ENCODE measurements around the gene SYNE4.
"Not testable (repeated sequence)": the region's sequence is repeated elsewhere in the genome, so short reads cannot be mapped to it uniquely, and the experiment has no call there.

Gene SYNE4

DNA sequence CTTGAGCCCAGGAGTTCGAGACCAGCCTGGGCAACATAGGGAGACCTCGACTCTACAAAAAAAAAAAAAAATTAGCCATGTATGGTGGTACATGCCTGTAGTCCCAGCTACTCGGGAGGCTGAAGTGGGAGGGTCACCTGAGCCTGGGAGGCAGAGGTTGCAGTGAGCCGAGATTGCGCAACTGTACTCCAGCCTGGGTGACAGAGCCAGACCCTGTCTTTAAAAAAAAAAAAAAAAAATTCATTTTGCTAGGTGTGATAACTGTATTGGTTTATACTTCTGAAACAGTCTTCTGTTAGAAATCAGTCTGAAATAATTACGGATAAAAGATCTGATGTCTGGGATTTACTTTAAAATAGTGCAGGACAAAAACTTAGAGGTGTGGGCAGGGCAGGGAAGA, 32.5 kb upstream of the SYNE4 start:
- H3K27ac ChIP-seq (ENCODE audit: low read depth, low read length); H3K36me3 ChIP-seq (ENCODE audit: insufficient read depth, low read length); H3K4me1 ChIP-seq (ENCODE audit: insufficient read depth, low read length); H3K9ac ChIP-seq (ENCODE audit: low read depth, low read length); H3K9me3 ChIP-seq (ENCODE audit: insufficient read depth, low read depth, low read length); H3K4me3 ChIP-seq (ENCODE audit: low read length); H3K27me3 ChIP-seq (ENCODE audit: insufficient read depth, low read length): not testable (repeated sequence)
- WGBS: 90% methylated on average over 6 of the region's 6 CpGs

DNA sequence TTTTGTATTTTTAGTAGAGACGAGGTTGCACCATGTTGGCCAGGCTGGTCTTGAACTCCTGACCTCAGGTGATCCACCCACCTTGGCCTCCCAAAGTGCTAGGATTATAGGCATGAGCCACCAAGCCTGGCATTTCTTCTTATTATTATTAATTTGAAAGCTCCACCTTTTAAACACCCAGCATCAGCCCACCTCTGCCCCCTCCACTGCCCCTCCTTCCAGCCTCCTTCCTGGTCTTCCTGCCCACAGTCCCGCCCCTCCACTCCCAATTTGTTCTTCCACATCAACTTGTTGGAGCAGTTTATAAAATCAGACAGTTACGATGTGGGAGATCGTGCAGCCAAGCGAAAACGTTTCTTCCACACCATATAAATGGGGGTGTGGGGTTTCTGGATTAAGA, 31.9 kb upstream of the SYNE4 start:
- Histone ChIP-seq H3K9ac (ENCODE audit: low read depth, low read length) (no peak overlapping the region), H3K36me3 (ENCODE audit: insufficient read depth, low read length) (no peaks in the 10 kb centered on the region), H3K4me3 (ENCODE audit: low read length) (no peak overlapping the region), H3K9me3 (ENCODE audit: insufficient read depth, low read depth, low read length) (no peaks in the 10 kb centered on the region), H3K4me1 (ENCODE audit: insufficient read depth, low read length) (peaks cover 7% of the 10 kb centered on the region), H3K27ac (ENCODE audit: low read depth, low read length) (no peak overlapping the region), H3K27me3 (ENCODE audit: insufficient read depth, low read length) (no peaks in the 10 kb centered on the region)
- WGBS: 88% methylated on average over 2 of the region's 6 CpGs

DNA sequence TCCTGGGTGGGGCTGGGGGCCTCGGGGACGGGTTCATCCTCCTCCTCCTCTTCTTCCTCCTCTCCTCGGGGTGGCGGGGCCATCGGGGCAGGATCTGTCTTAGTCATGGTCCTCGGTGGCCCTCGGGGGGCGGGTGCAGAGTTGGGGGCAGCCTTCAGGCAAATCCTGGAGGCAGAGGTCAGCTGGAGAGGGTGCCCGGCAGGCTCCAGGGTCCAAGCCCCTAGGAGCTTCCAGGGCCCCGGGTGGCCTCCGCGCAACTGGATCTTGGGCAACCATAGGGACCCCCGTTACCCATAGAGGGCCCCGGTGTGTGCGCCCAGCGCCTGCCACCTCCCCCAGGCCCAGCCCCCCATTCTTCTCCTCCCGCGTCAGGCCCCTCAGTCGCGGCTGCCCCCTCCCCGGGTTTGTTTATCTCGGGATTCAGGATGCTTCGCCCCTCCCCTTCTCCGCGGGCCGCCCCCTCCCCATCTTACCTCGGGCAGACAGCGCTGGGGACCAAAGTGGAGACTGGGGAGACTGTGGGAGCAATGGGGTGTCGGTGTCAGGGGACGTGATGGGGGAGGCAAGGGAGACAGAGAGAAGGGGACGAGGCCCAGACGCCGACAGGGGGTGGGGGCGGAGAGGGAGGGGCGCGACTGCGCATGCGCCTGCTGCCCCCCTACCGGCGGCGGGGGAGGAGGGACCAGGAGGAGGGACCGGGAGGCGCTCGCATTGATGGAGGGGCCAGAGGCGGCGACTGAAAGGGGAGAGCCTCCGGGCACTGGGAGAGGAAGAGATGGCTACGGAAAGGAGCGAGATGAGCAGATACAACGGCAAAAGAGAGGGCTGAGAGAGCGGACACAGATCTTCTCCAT, 23.9 kb upstream of the SYNE4 start, which contains the start of gene CLIP3:
Gene CLIP3 (minus strand): TSS at position 623 of the 854 bp plus-strand sequence. CDS start 516 bp downstream, at position 107.
- 4% methylated on average over 50 of the region's 51 CpGs for WGBS
- H3K9ac ChIP-seq (ENCODE audit: low read depth, low read length): 0 out of 2 replicates have a peak within 1 kb of the TSS, but pooled peaks have one; percentile 46

DNA sequence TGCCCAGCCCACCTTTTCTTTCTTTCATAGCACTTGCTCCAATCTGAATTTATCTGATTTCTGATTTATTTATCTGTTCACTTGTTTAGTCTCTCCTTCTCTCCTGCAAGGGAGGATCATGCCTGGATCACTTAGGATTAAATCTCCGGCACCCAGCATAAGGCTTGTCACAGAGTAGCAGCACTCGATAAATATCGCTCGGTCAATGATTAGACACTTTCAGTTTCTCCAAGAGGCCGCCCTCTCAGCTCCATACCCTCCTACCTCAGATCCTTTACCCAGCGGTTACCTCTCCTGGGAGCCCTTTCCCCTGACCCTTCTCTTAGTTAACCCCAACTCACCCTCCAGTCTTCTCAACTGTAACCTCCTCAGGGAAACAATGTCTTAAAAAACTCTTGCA, 22.7 kb upstream of the SYNE4 start:
- WGBS: 88% methylated on average over 6 of the region's 6 CpGs
- peaks cover 10% of the 10 kb centered on the region for H3K36me3 ChIP-seq (ENCODE audit: insufficient read depth, low read length)
- H3K27ac ChIP-seq (ENCODE audit: low read depth, low read length): no peak overlapping the region
- no peak overlapping the region for H3K4me3 ChIP-seq (ENCODE audit: low read length)
- no peaks in the 10 kb centered on the region for H3K27me3 ChIP-seq (ENCODE audit: insufficient read depth, low read length)
- H3K9me3 ChIP-seq (ENCODE audit: insufficient read depth, low read depth, low read length): no peaks in the 10 kb centered on the region
- peaks cover 5% of the 10 kb centered on the region; the same call in 1 of the 2 replicates for H3K4me1 ChIP-seq (ENCODE audit: insufficient read depth, low read length)
- H3K9ac ChIP-seq (ENCODE audit: low read depth, low read length): no peak overlapping the region

More for the DNA sequence above, 23.9 kb upstream of the SYNE4 start, which contains the start of gene CLIP3:
- Histone ChIP-seq H3K9me3 (ENCODE audit: insufficient read depth, low read depth, low read length) (no peaks in the 10 kb centered on the region), H3K4me3 (ENCODE audit: low read length) (peak within 1 kb of the TSS; percentile 73), H3K36me3 (ENCODE audit: insufficient read depth, low read length) (0 out of 2 replicates have a peak, but pooled peaks cover 2% of the 10 kb centered on the region), H3K27ac (ENCODE audit: low read depth, low read length) (no peak within 1 kb of the TSS), H3K27me3 (ENCODE audit: insufficient read depth, low read length) (no peaks in the 10 kb centered on the region), H3K4me1 (ENCODE audit: insufficient read depth, low read length) (peaks cover 5% of the 10 kb centered on the region; the same call in 1 of the 2 replicates)

DNA sequence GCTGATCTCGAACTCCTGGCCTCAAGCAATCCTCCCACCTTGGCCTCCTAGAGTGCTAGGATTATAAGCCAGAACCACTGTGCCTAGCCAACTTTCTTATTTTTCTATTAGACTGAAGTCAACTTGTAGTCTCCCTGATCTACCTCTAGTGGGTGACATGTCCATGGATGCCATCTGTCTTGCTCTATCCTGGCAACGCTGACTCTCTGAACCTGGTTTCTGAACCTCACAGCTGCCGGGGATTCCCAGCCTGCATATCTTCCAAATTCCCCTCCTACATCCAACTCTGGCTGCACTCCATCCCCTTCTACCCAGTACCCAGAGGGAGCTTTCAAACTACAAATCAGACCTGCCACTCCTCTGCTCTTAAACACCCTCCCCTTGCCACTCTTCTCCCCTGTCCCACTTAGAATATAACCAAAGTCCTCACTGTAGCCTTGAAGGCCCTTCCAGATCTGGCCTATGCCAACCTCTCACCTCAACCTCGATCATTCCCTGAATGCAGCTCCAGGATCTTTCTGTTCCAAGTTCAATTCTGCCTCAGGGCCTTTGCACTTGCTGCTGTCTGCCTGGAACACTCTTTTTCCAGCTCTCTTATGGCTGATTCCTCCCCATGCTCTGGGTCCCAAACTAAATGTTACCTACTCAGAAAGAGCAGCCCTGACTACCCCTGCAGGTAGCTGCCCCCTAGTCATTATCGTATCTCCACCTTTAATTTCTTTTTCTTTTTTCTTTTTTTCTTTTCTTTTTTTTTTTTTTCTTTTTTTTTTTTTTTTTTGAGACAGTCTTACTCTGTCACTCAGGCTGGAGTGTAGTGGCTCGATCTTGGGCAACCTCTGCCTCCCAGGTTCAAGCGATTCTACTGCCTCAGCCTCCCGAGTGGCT, 21.9 kb upstream of the SYNE4 start:
- peaks cover 15% of the 10 kb centered on the region for H3K36me3 ChIP-seq (ENCODE audit: insufficient read depth, low read length)
- WGBS: 93% methylated on average over 8 of the region's 8 CpGs
- peaks cover 5% of the 10 kb centered on the region; the same call in 1 of the 2 replicates for H3K4me1 ChIP-seq (ENCODE audit: insufficient read depth, low read length)
- H3K9me3 ChIP-seq (ENCODE audit: insufficient read depth, low read depth, low read length): no peaks in the 10 kb centered on the region
- no peak overlapping the region for H3K9ac ChIP-seq (ENCODE audit: low read depth, low read length)
- H3K4me3 ChIP-seq (ENCODE audit: low read length): no peak overlapping the region
- H3K27ac ChIP-seq (ENCODE audit: low read depth, low read length): no peak overlapping the region
- no peaks in the 10 kb centered on the region for H3K27me3 ChIP-seq (ENCODE audit: insufficient read depth, low read length)

DNA sequence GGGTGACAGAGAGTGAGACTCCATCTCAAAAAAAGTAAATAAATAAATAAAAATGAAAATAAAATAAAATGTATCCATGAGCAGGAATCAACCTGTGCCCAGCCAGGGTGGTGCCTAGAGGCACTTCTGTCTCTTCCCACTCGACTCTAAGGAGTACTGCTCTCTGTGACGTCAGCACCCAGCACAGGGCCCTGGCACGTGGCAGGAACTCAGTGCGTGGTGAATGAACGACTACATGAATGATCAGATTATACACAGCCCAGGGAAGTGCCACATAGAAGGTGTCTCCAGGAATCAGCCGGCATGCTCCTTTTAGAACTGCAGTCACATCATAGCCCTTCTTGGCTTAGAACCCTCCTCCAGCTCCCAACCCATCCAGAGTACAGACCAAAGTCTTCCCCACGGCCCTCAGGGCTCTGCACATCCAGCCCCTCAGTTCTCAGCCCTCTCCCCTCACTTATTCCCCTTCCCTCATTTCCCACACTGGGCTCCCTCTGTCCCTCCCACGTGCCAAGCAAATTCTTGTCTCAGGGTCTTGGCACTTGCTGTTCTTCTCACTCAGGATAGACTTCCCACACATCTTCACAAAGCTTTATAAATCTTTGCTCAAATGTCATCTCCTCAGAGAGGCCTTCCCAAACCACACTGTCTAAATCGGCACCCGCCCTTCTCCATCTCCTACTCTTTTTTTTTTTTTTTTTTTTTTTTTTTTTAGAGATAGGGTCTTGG, 19.9 kb upstream of the SYNE4 start:
- no peaks in the 10 kb centered on the region for H3K27me3 ChIP-seq (ENCODE audit: insufficient read depth, low read length)
- peaks cover 25% of the 10 kb centered on the region for H3K36me3 ChIP-seq (ENCODE audit: insufficient read depth, low read length)
- H3K4me3 ChIP-seq (ENCODE audit: low read length): no peak overlapping the region
- peaks cover 5% of the 10 kb centered on the region; the same call in 1 of the 2 replicates for H3K4me1 ChIP-seq (ENCODE audit: insufficient read depth, low read length)
- 90% methylated on average over 10 of the region's 10 CpGs for WGBS
- H3K9ac ChIP-seq (ENCODE audit: low read depth, low read length): no peak overlapping the region
- no peak overlapping the region for H3K27ac ChIP-seq (ENCODE audit: low read depth, low read length)
- no peaks in the 10 kb centered on the region for H3K9me3 ChIP-seq (ENCODE audit: insufficient read depth, low read depth, low read length)

DNA sequence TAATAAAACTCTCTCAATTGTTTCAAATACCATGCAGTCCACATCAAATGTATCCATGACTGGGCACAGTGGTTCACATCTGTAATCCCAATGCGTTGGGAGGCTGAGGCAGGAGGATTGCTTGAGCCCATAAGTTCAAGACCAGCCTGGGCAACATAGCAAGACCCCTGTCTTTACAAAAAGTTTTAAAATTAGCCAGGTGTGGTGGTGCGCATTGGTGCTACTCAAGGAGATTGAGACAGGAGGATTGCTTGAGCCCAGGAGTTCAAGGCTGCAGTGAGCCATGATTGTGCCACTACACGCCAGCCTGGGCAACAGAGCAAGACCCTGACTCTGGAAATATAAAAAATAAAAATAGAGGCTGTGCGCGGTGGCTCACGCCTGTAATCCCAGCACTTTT, 19.1 kb upstream of the SYNE4 start:
- H3K4me3 ChIP-seq (ENCODE audit: low read length): no peak overlapping the region
- H3K36me3 ChIP-seq (ENCODE audit: insufficient read depth, low read length): peaks cover 30% of the 10 kb centered on the region
- no peak overlapping the region for H3K27ac ChIP-seq (ENCODE audit: low read depth, low read length)
- no peak overlapping the region for H3K9ac ChIP-seq (ENCODE audit: low read depth, low read length)
- 94% methylated on average over 6 of the region's 6 CpGs for WGBS
- no peaks in the 10 kb centered on the region for H3K4me1 ChIP-seq (ENCODE audit: insufficient read depth, low read length)
- no peaks in the 10 kb centered on the region for H3K9me3 ChIP-seq (ENCODE audit: insufficient read depth, low read depth, low read length)
- H3K27me3 ChIP-seq (ENCODE audit: insufficient read depth, low read length): no peaks in the 10 kb centered on the region

DNA sequence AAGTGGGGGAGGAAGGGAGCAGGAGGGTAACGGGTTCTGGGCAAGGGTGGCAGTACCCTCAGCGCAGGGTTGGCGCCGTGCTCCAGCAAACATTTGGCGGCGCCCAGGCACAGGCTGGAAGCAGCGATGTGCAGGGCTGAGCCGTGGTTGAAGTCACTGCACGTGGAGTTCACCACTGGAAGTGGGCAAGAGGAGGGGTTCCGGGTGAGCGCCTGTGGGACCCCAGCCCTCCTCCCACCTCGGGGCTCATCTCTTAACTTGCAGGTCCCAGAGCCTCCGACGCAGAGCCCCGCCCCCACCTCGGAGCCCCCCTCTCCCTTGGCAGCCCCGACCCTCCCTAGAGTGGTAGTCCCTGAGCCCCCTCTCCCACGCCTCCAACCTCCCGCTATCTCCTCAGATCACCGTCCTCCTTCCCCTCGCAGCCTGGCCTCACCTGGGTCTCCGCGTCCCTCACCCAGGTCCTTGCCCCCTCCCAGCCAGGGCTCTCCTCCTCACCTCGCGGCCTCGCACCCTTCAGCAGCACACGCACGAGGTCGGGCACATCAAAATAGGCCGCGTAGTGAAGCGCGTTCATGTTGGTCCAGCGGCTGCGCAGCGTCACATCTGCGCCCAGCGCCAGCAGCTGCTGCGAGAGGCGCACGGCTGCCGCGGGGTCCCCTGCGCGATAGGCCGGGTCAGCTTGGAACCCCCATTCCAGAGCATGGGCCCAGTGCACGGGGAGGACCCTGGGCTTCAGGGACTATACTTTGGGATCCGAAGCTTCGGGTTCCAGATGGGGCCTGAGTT, 17.7 kb upstream of the SYNE4 start:
- 94% methylated on average over 49 of the region's 49 CpGs for WGBS
- H3K9ac ChIP-seq (ENCODE audit: low read depth, low read length): no peak overlapping the region

DNA sequence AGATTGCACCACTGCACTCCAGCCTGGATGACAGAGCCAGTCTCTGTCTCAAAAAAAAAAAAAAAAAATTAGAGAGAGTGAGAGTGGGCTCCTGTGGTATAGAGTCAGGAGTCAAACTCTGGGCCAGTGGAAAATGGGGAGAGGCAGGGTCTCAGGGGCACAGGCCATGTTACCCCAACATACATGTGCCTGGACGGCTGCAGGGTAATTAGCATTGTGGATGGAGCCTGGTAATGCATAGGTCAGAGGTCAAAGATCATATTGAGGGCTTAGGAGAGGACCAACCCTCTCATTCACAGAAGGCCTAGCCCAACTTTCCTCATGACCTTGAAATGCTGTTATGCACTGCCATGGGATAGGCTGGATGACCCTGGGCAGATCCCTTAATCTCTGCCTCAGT, 16.9 kb upstream of the SYNE4 start:
- no peak overlapping the region for H3K4me3 ChIP-seq (ENCODE audit: low read length)
- H3K27me3 ChIP-seq (ENCODE audit: insufficient read depth, low read length): no peaks in the 10 kb centered on the region
- peaks cover 47% of the 10 kb centered on the region for H3K36me3 ChIP-seq (ENCODE audit: insufficient read depth, low read length)
- no peaks in the 10 kb centered on the region for H3K9me3 ChIP-seq (ENCODE audit: insufficient read depth, low read depth, low read length)
- 90% methylated on average over 1 of the region's 1 CpG for WGBS
- no peaks in the 10 kb centered on the region for H3K4me1 ChIP-seq (ENCODE audit: insufficient read depth, low read length)
- no peak overlapping the region for H3K9ac ChIP-seq (ENCODE audit: low read depth, low read length)
- no peak overlapping the region for H3K27ac ChIP-seq (ENCODE audit: low read depth, low read length)

More for the DNA sequence above, 17.7 kb upstream of the SYNE4 start:
- no peaks in the 10 kb centered on the region for H3K4me1 ChIP-seq (ENCODE audit: insufficient read depth, low read length)
- no peak overlapping the region for H3K27ac ChIP-seq (ENCODE audit: low read depth, low read length)
- peaks cover 40% of the 10 kb centered on the region for H3K36me3 ChIP-seq (ENCODE audit: insufficient read depth, low read length)
- no peak overlapping the region for H3K4me3 ChIP-seq (ENCODE audit: low read length)
- no peaks in the 10 kb centered on the region for H3K9me3 ChIP-seq (ENCODE audit: insufficient read depth, low read depth, low read length)
- H3K27me3 ChIP-seq (ENCODE audit: insufficient read depth, low read length): no peaks in the 10 kb centered on the region

DNA sequence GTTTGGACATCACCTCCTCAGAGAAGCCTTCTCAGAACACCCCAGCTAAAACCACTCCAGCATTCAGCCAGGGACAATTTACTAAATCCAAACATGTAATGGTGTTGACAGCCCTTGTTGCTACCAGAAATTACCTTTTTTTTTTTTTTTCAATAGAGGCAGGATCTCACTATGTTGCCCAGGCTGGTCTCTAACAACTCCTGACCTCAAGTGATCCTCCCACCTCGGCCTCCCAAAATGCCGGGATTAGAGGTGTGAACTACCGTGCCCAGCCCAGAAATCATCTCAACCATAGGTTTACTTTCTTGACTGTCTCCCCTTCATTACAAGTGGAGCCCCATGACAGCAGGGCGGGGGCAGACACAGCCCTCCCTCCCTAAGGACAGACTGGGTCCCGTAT, 14.8 kb upstream of the SYNE4 start:
- H3K9ac ChIP-seq (ENCODE audit: low read depth, low read length): no peak overlapping the region
- H3K4me3 ChIP-seq (ENCODE audit: low read length): no peak overlapping the region
- no peak overlapping the region for H3K27ac ChIP-seq (ENCODE audit: low read depth, low read length)
- no peaks in the 10 kb centered on the region for H3K9me3 ChIP-seq (ENCODE audit: insufficient read depth, low read depth, low read length)
- peaks cover 54% of the 10 kb centered on the region for H3K36me3 ChIP-seq (ENCODE audit: insufficient read depth, low read length)
- H3K27me3 ChIP-seq (ENCODE audit: insufficient read depth, low read length): no peaks in the 10 kb centered on the region
- WGBS: 99% methylated on average over 5 of the region's 5 CpGs
- no peaks in the 10 kb centered on the region for H3K4me1 ChIP-seq (ENCODE audit: insufficient read depth, low read length)

Data from HUES64 (cell line).